DMS 273 (cell line): Measurements from ENCODE around the gene CD247.

Source experiments
- DNase-seq: peaks from one replicate; lab custom pipeline; 2025; ENCODE audit not compliant: unreplicated experiment; lab: John Stamatoyannopoulos, UW

Gene CD247

DNA sequence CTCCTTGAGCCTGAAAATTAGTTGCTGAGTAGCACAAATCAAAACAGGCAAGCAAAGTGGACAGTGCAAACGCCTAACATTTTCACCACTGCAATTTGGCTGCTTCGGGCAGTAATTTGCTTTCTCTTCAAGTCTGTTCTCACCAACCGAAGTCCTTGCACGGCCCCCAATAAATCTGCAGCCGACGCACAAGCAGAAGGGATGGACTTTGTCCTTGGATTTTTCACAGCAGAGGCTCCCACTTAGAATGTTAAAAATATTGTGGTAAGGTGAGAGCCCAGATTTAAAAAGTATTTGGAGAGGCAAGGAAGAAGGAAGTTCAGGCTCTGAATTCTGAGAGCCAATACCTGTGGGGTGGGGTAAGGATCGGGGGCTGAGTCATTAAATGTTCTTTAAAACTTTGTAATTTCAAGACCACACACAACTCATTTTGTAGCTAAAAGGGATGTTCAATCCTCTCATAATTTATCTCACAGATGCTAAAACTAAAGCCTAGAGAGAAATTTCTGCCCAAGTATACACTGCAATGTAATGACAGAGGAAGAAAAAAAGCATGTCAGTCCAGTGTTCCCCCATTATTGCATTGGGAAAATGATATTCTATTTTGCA lies 6.2 kb downstream of the CD247 start:
- DNase-seq, result no peak

- no peak for DNase-seq
Measured at GRCh38 chr1:167511374-167511986, 6.8 kb downstream of the CD247 start.

GRCh38 chr1:167510881-167511280 lies 7.4 kb downstream of the CD247 start:
- no peak for DNase-seq

DNA sequence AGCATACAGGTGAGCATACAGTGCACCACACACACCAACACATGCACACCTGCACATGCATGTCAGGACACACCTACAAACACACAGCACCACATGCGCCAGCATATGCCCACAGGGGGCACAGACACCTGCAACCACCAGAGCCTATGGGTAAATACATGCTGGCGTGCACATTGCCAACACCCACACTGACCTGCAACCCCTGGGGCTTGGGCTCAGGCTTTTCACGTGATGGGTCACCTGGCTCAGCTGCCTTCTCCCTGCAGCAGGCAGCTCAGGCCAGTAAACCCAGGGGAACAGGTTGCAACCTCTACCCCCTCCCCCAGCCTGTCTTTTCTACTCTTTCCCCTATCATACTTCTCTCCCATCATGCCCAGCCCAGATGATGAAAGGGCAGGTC lies 8.1 kb downstream of the CD247 start:
- DNase-seq, result no peak

GRCh38 chr1:167509587-167509986 lies 8.7 kb downstream of the CD247 start:
- DNase-seq, result no peak

GRCh38 chr1:167507719-167508118 lies 10.6 kb downstream of the CD247 start:
- no peak for DNase-seq

- DNase-seq, result no peak
Measured at GRCh38 chr1:167504467-167504827, 13.9 kb downstream of the CD247 start.

GRCh38 chr1:167503626-167504466 lies 14.5 kb downstream of the CD247 start:
- DNase-seq, result no peak

GRCh38 chr1:167502719-167503462 lies 15.4 kb downstream of the CD247 start:
- DNase-seq, result peak; percentile 27

DNA sequence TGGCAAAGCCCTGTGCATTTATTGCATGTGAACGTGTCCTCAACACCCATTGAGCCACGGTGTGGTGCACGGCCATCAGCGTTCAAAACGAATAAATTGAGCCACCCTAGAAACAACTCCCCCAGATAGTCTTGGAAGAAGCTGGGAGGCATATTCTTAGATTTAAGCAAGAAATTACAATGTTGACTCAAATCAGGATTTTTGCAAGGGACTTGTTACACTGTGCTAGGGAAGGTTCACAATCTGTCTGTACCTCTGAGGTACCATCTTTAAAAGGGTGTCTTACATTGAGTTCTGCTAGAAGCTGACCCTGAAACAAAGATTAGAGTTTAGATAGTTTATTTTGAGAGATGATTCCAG lies 16.2 kb downstream of the CD247 start:
- DNase-seq, result no peak

DNA sequence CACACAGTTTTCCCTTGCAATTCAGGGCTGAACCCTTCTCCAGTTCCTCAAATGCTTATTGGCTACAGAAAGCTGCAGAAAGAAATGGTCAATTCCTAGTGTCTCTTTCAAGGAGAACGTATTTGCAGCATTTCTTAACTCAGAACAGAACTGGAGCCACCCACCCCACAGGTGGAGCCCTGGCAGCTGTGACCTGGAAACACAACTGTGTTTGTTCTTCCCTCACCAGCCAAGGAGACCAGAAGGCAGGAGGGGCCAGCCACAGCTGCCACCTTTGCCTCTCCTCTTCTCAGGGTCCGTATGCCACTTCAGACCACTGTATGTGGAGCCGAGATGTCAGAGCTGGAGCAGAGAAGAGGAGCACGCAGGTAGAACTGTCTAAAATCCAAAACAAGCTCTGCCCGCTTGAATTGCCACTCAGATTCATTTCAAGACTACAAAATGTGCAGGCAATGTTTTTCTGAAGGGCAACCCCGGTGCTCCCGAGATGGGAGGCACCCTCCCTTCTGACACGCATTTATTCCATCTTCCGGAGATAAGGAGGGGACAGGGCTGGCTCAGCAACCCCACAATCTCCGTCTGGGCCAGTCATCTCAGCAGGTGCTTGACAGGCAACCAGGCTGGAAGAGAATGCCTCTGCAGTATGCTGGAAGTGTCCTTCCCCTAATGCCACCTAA lies 16.7 kb downstream of the CD247 start:
- peak; percentile 66 for DNase-seq

DNA sequence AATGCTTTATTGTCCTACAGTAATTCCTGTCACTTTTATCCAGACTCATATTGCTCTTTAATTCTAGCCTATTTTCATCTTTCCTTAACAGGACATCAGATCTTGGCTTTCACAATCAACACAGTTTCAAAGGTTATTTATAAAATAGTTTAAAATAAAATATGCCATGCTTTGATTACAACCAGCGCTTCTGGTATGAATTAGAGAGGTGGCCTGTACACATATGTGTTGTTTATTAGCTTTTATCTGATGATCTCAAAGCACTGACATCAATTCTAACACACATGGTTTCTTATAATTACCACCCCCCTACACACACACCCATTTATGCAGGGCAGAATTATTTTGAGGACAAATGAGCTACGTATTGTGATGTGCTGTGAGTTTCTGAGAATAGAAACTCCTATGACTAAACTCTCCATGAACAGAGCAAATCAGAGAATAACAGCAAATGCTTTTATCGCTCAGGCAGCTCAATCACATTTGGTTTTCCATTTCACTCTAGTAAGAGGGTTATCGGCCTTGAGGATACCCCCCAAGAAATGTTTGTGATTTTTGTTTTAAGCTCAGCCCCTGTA lies 18.0 kb downstream of the CD247 start:
- DNase-seq, result peak; percentile 41

DNA sequence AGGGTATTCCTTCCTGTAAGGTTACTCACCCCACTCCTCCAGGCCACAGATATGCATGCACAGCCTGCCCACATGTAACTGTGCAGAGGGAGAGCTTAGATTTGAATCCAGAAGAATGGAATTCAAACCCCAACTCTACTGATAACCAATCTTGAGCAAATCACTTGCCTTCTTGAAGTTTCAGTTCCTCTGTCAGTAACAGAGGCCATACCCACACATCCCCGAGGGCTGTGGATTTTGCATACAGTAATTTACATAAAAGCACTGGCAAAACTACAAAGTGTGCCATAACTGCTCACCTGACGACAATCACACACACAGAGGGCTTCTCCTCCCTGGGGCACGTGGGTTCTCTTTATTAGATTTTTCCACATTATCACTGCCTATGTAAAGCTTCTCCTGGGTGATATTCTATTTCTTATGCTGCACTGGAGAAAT lies 18.6 kb downstream of the CD247 start:
- DNase-seq, result no peak

GRCh38 chr1:167499106-167499505 lies 19.2 kb downstream of the CD247 start:
- no peak for DNase-seq

- DNase-seq, result no peak
Measured at GRCh38 chr1:167496797-167497619, 21.3 kb downstream of the CD247 start.

DNA sequence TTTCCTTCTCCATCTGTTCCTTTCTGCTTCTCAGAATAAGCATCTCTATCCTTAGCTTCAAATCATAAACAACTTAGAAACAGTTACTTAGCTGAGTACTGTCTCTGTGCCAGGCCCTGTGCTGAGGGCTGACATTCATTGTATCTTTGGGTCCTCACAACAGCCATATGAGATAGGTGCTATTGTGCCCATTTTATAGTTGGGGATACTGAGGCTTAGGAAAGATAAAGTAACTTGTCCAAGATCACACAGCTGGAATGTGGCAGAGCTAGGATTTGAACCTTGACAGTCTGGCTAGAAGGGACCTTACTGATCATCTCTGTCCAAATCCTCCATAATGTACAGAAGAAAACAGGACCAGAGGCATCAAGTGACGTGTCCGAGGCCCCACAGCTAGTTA lies 25.0 kb downstream of the CD247 start:
- no peak for DNase-seq

GRCh38 chr1:167492481-167492910 lies 25.8 kb downstream of the CD247 start:
- DNase-seq, result no peak

DNA sequence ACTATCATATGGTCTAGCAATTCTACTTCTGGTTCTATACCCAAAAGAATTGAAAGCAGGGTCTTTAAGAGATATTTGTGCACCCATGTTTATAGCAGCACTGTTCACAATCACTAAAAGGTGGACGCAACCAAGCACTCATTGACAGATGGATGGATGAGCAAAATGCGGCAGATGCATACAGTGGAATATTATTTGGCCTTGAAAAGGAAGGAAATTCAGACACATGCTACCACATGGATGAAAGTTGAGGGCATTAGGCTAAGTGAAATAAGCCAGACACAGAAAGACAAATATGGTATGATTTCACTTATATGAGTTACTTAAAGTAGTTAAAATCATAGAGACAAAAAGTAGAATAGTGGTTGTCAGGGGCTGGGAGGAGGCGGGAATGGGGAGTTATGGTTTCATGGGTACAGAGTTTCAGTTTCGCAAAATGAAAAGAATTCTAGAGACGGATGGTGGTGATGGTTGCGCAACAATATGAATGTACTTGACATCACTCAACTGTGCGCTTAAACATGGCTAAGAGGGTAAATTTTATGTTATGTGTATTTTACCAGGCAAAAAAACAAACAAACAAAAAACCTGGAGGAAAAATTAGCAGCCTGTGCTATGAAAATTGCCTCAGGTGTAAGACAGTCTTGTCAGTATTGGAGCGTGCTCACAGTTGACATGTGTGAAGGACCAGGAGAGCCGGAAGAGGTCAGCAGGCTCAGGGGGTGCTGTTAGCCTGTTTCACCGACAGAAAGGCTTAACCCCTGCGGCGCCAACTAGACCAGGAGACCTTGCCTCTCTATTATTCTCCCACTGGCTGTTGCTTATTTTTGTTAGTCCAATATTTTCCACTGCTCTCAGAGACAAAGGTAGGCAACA lies 26.5 kb downstream of the CD247 start:
- DNase-seq, result no peak

- no peak for DNase-seq
Measured at GRCh38 chr1:167490765-167491164, 27.6 kb downstream of the CD247 start.
